GM12892 (cell line): Measurements from ENCODE around the gene ZDHHC21. TPM values are rescaled to one million over a fixed set of nuclear protein-coding genes. Genes with fewer than 3 reads are reported as not detected.

Experiments used
- DNase-seq: peaks from one replicate; pipeline ENCODE4 v3.0.0; 2011; ENCODE audit not compliant: insufficient read length
- FAIRE-seq: peaks from 2 replicates; lab custom pipeline; 2011; peaks lifted over from hg19 to GRCh38; lab: Jason Lieb, UNC
- POLR2A ChIP-seq: IDR thresholded peaks from 2 replicates; pipeline ENCODE4 v1.6.1; 2011; ENCODE audit warnings: low read depth, low read length, control low read depth
- POLR2AphosphoS5 ChIP-seq: IDR thresholded peaks from 2 replicates; pipeline ENCODE4 v1.6.1; 2011; ENCODE audit warnings: low read depth, low read length, control low read depth
- TAF1 ChIP-seq: IDR thresholded peaks from 2 replicates; pipeline ENCODE4 v1.6.1; 2011; ENCODE audit warnings: low read depth, mild to moderate bottlenecking, control low read depth, low read length, borderline replicate concordance
- polyA plus RNA-seq: library from polyadenylated mRNA; unstranded; fragments of >200 nt; gene quantifications from one replicate; pipeline ENCODE4 v1.2.1, GENCODE V29; 2012; ENCODE audit warnings: missing spikeins, inconsistent platforms; ENCODE audit not compliant: missing spikeins

ZDHHC21 gene, protein sequence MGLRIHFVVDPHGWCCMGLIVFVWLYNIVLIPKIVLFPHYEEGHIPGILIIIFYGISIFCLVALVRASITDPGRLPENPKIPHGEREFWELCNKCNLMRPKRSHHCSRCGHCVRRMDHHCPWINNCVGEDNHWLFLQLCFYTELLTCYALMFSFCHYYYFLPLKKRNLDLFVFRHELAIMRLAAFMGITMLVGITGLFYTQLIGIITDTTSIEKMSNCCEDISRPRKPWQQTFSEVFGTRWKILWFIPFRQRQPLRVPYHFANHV
- polyA plus RNA-seq: 8.8 TPM

DNA sequence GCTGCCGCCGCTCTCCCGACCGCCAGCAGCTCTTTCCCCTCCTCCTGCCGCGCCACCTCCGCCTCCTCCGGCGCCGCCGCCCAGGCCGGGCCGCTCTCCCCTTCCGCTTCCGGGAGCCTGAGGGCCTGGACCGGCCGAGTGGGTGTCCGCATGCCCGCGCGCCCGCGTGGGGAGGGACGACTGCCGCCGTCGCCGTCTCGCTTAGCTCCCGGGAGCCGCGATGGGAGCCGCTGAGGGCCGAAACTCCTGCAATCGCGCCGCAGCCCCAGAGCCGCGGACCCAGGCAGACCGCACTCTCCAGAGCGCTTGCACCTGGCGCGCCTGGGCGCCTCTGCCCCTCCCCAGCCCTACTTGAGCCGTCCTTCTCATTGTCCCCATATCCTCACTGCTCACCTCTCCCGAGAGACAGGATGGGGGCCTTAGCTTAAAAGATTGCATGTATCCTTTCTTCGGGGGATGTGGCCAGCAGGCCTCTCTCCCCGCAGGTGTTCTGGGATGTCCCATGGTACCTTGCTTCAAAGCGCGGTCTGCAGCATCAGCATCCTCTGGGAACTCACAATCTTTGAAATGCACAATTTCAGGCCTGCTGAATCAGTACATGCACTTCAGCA lies at the start of gene ZDHHC21:
Gene ZDHHC21 (minus strand): TSS at position 182 of the 611 bp plus-strand sequence. CDS start 19,092 bp downstream, outside the sequence.
- TF ChIP-seq TAF1 (no peak), POLR2A (peak; percentile 83; the same call in 1 of the 2 replicates), POLR2AphosphoS5 (peak; percentile 47; the same call in 1 of the 2 replicates)
- DNase-seq (peak; percentile 67), FAIRE-seq (peak; percentile 80)

DNA sequence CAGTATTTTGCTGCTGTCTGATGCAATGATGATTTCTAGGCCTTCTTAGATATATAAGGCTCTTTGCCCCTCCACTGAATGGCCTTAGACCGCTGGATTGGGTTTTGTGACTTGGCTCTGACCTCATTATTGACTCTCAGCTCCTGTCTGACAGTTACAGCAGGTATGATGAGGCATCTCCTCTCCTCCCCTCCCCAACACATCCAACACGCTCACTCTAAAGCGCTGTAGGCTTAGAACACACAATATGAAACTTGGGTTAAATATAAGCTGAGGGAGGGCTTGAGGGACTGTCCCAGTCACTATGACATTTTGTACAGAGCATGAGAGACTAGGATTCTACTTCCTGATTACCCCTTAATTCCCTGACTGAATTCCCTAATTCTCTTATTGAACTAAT lies 48.1 kb upstream of the ZDHHC21 start:
- DNase-seq (no peak), FAIRE-seq (peak; percentile 14)
- TF ChIP-seq POLR2A (no peak), POLR2AphosphoS5 (no peak), TAF1 (no peak)

DNA sequence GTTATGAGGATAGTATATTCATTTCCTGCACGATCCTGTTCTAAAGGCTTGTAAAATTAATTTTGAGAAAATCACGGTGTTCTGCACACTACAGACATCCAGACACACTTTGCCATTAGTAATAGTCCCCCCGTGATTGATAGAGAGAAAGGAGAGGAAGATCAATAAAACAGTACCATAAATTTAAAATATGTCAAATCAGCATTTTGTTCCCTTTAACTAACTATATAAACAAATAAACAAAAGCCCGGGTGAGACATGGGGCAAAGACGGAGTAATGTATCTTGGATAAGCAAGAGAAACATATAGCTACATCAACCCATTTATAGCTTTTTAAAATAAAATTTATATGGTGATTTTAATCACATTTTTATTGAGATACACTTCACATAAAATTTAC lies 39.9 kb upstream of the ZDHHC21 start:
- DNase-seq (no peak), FAIRE-seq (no peak)
- TF ChIP-seq TAF1 (no peak), POLR2AphosphoS5 (no peak), POLR2A (no peak)

DNA sequence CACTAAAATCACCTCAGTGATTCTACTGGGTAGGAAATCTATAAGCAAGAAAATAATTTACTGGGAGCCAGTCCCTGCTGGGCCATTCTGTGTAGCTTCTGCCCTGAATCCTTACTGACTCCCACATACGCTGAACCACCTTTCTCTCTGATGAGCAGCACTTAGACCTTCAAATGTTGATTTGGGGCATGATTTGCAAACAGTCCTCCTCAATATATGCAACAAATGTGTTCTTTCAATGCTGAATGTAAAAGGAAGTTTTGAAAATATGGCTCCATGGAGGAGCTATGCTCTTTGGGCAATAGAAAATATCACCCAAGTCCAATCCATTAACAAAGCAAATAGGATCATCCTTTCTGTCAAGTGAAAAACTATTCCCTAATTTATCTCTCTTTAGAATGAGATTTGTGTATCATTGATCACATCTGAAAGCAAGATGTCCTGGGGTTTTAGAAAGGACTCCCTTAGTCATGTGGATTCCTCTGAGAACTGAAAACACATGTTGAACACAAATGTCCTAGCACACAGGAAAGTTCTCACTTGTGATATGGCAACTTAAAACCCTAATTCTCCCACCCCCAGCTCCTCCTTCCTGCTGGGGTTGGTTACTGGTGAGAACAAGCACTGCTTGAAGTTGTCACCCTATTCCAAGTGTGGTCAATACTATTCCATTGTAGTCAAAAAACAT lies 38.2 kb upstream of the ZDHHC21 start:
- no peak for TF ChIP-seq TAF1
- TF ChIP-seq POLR2AphosphoS5: no peak
- TF ChIP-seq POLR2A: no peak
- FAIRE-seq (no peak), DNase-seq (no peak)

DNA sequence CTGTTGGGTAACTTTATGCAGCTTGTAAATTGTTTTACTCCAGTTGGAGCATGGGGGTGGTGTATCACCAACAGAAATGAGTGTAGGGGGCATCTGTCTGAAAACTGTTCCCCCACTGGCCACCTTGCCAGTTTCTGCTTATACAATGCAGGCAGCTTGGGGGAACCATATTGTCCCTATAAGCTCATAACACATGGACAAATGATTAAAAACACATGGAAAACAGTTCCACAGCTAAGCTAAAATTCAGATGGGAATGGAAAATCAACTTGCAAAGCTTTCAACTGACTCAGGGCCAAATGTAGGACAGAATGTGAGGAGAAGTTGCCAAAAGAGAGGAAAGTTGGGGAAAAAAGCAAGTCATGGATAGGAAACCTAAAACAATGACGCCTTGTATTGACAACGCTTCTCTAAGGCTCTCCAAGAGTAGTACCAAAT lies 37.2 kb upstream of the ZDHHC21 start:
- FAIRE-seq (no peak), DNase-seq (no peak)
- no peak for TF ChIP-seq TAF1

DNA sequence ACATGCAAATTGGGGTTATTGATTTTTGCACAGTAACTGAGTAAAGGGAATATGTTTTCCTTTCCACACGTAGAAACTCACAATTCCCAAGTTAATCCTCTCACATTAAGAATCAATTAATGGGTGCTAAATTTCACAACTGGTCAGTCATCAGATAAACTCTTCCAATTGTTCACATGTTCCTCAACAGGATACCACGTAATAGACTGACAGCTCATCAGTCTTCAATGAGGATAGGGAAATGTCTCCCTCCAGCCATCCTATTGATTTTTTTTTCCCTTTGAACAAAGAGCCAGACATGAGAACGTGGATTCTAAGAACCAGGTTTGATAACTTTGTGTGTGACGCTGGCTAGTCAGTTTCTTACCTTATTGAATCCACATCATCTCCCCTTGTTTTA lies 30.1 kb upstream of the ZDHHC21 start:
- TF ChIP-seq TAF1: no peak
- TF ChIP-seq POLR2AphosphoS5: no peak
- FAIRE-seq: no peak

DNA sequence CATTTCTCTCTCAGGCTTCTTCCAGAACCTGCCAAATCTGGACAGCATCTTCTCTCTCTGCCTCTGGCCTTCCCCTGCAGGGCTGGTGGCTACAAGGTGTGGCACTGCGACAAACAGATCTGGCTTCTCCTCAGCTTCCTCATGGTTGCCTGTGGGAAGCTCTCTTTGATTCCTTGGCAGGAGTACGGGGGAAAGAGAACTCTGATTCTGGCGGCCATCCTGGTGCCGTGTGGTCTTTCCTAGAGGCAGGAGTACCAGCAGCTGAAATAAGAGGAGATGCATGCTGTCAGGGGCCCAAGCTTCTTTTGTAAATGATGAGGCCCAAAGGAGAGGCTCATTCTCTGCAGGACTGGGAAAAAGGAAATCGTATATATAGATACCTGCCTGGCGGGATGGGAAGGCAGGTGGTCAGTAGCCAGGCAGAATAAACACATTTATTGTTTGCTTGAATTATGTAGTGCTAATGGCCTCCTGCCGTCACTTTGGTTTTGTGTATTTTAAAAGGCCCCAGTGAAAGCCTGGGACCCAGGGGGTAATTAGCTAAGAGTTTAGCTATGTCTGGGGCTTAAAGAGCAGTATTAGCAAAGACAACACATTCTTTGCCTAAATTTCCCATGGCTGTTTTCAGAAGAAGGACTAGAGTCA lies 29.3 kb upstream of the ZDHHC21 start, which contains the start of gene CER1:
Gene CER1 (minus strand): TSS at position 343 of the 645 bp plus-strand sequence. CDS start 61 bp downstream, at position 282.
- no peak for TF ChIP-seq TAF1
- FAIRE-seq (no peak), DNase-seq (no peak)

More for the DNA sequence above, 30.1 kb upstream of the ZDHHC21 start:
- no peak for DNase-seq

DNA sequence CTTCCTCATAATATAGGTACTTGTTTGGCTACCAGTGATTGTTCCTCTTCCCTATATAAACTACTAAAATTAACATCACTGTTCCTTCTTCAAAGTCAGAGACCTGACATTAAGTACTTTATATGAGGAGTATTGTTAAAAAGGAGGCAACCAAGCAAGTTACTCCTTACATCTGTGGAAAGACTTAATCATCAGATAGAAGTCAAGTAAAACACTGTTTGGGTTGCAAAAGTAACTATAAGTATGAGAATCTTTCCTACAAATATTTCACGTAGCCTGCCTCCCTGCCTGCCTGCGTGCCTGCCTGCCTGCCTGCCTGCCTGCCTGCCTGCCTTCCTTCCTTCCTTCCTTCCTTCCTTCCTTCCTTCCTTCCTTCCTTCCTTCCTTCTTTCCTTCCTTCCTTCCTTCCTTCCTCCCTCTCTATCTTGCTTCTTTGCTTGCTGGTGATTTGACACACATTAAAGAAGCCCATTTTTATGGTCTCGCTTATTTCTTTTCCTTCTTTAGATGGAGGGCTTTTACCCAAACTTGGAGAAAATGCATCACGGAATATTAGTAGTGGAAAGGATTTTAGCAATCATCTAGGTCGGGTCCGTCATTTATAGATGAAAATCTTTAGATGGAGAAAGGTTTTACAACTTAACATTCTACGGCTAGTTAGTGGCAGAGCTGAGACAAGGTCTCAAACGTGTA lies 26.1 kb upstream of the ZDHHC21 start:
- FAIRE-seq (no peak), DNase-seq (no peak)
- TF ChIP-seq POLR2A (no peak), POLR2AphosphoS5 (no peak), TAF1 (no peak)

DNA sequence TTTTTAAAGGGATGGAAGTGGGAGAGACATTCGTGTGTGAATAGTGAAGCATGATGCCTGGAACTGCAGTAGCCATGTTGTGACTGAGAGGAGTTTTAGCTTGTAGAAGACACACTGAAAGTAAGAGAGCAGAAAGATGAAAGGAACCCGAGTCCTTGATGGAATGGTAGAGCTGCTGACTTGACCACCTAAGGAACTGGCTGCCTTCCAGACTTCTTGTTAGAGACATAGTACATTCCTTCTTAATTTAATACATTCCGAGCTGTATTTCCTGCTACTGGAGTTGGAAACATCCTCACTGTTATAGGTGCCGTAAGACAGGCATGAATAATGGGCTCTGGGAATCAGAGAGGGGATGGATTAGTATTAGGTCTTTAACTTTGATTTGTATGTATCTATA lies 21.9 kb upstream of the ZDHHC21 start:
- no peak for DNase-seq
- TF ChIP-seq POLR2A (no peak), TAF1 (no peak), POLR2AphosphoS5 (no peak)
- no peak for FAIRE-seq

DNA sequence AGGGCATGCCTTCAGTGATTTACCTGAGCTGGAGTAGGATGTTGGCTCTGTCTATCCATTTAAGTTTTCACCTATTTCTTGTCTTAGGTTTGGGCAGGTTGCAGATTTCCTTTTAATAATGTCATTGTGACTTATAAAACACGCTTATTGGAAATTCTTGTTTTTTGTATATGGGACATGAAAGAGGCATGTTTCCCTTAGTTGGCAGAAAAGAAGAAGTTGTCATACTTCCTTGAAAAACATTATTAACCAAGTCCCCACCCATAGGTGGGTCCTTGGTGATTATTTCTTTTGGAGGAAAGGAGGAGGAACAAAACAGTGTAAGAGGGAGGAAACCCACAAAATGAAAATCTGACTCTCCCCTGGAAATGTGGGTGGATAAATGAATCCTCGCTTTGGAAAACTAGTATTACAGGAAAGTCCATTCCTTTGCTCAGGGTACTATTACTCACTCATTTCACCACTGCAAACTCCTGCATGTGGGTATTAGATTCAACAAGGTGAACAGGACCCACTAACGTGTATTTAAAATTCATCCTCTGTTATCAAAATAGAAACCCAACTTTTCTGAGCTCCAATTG lies 20.0 kb upstream of the ZDHHC21 start:
- FAIRE-seq (no peak), DNase-seq (no peak)
- no peak for TF ChIP-seq TAF1
- no peak for TF ChIP-seq POLR2AphosphoS5
- no peak for TF ChIP-seq POLR2A

DNA sequence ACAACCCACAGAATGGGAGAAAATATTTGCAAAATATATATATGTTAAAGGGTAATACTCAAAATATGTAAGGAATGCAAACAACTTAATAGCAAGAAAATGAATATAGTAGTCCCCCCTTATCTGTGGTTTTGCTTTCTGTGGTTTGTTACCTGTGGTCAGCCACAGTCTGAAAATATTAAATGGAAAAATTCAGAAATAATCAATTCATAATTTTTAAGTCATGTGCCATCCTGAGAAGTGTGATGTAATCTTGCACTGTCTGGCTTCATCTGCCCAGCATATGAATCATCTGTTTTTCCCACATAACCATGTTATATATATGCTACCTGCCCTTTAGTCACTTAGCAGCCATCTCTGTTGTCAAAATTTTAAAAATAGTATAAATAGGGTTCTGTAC lies 17.6 kb upstream of the ZDHHC21 start:
- no peak for TF ChIP-seq POLR2A
- TF ChIP-seq POLR2AphosphoS5: no peak
- TF ChIP-seq TAF1: no peak
- no peak for FAIRE-seq
- no peak for DNase-seq
